Psoas muscle (tissue), 8 donors: Measurements from ENCODE around the gene SLIT3. TPM values are rescaled to one million over a fixed set of nuclear protein-coding genes. Genes with fewer than 3 reads are reported as not detected.

Experiments used
- ATAC-seq, 4 donors: fragments of 200-7000 bp; cut with Tn5 transposase; one replicate each; pipeline ENCODE4 v1.9.1; 2020; ENCODE audit warnings: moderate library complexity in 3 of 4, mild to moderate bottlenecking in 2 of 4
- DNase-seq, 2 donors: peaks; one replicate each; pipeline ENCODE4 v3.0.0-alpha.2; 2020
- H3K27ac ChIP-seq: fragments of 200-600 bp; one replicate; pipeline ENCODE4 v1.8.0; 2022
- H3K27me3 ChIP-seq, 3 donors: fragments of 200-600 bp in 1 of 3; one replicate each; pipeline versions ENCODE4 v1.6.1 to v1.8.0; 2013 to 2022; ENCODE audit warnings: low read length in 2 of 3, mild to moderate bottlenecking in 2 of 3, moderate library complexity in 1 of 3; ENCODE audit not compliant: insufficient read depth in 3 of 3
- H3K36me3 ChIP-seq, 2 donors: fragments of 200-600 bp in 1 of 2; one replicate each; pipeline versions ENCODE4 v1.6.1 to v1.8.0; 2013 to 2022; ENCODE audit warnings: low read depth in 1 of 2, mild to moderate bottlenecking in 1 of 2, moderate library complexity in 1 of 2; ENCODE audit not compliant: insufficient read depth in 1 of 2
- H3K4me1 ChIP-seq: fragments of 200-600 bp; one replicate; pipeline ENCODE4 v1.8.0; 2022
- H3K4me3 ChIP-seq: fragments of 200-600 bp; one replicate; pipeline ENCODE4 v1.8.0; 2022; ENCODE audit warnings: mild to moderate bottlenecking
- H3K9me3 ChIP-seq: fragments of 200-600 bp; one replicate; pipeline ENCODE4 v1.8.0; 2022
- WGBS, 3 donors: extraction: QIAGEN DNeasy Blood & Tissue Kit; methylation state at CpG; one replicate each; pipeline versions ENCODE4 v1.1.6 to v1.1.7; 2013; 5-methylcytosine and 5-hydroxymethylcytosine counted together
- intact Hi-C, 2 donors: fragments of 100-400 bp; cut with DNase I; formaldehyde crosslinking; loops; one replicate each; pipeline versions ENCODE4 v1.11.0 to v1.14.2; 2022
- polyA plus RNA-seq, 3 donors: library from polyadenylated mRNA; stranded (reverse); fragments of 200-250 nt; gene quantifications; one replicate each; pipeline ENCODE4 v1.2.3, GENCODE V29; 2013
- total RNA-seq, 4 donors: library from RNA; stranded (reverse); fragmentation: NEBNext Ultra II Directional in 2 of 4; extraction: Animal tissue kit (Norgen Biotek cat#: 25700) in 2 of 4; gene quantifications; one replicate each; pipeline versions ENCODE4 v1.2.1 to v1.2.4, GENCODE V29; 2021 to 2023
- TF ChIP-seq, protein P1 (sequence below): fragments of 200-600 bp; IDR thresholded peaks from one replicate; pipeline ENCODE4 v1.8.0; 2022; ENCODE audit warnings: antibody characterized with exemption
- donor health status: healthy with polysubstance abuse.
- donor health status: DM: no; HTN: no; CAD: no; lungs with moderate emphysema.
- donor health status: Bipolar disorder and iron deficiency.
- donor health status: healthy.
- donor health status: DM: yes; HTN: yes; CAD: no.
- donor health status: DM: no; HTN: no; CAD: no.
- donor health status: DM: no; HTN: no; CAD: no.
- donor health status: DM: yes; HTN: yes; CAD: no.

The SLIT3 gene
- total and polyA plus RNA-seq, 7 donors = 0.81 to 5.9 (median 2.1) TPM

DNA sequence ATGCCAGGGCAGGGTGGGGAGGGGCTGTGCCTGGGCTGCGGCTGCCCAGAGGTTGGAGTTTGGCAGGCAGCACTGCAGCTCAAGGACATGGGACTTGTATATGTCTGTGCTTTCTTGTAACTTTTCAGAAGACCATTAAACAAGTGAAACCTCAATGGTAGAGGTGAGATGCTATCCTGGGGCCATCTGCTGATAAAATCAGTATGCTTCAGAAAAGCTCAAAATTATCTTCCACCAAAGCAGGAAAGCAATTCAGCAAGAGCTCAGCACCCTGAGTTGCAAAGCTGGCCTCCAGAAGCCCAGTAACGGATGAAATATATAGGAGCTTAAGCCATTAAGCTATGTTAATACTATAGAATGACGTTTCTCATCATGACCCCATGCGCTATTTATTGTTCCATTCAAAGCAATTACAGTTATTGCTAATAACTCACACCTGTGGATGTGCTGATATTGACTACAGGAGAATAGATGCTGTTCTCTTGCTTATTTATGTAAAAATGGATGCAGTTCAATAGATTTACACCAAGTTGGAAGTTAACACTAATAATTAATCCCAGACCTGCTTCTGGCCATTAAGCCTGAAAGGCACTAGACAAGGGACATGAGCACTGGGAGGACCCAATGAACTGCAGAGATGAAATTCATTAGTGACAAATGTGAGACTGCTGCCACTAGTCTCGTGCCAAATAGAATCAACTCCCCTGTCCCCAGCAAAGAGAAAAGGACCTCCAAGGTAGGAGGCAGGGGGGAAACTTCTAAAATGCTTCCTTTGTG, 405.5 kb downstream of the SLIT3 start:
- H3K9me3 ChIP-seq = no peaks in the 10 kb centered on the region
- H3K27ac ChIP-seq = no peak overlapping the region
- 70 to 72% (median 71%) methylated on average over 5 of the region's 5 CpGs for WGBS, 3 donors
- no peaks in the 10 kb centered on the region for H3K36me3 ChIP-seq
- DNase-seq (no peak), ATAC-seq (no peak)
- H3K4me3 ChIP-seq = no peak overlapping the region
- peaks cover 0 to 4% (median 0%) of the 10 kb centered on the region in 3 donors for H3K27me3 ChIP-seq
- H3K4me1 ChIP-seq = no peaks in the 10 kb centered on the region
- intact Hi-C loops = no loop called here
- TF ChIP-seq, protein P1, sequence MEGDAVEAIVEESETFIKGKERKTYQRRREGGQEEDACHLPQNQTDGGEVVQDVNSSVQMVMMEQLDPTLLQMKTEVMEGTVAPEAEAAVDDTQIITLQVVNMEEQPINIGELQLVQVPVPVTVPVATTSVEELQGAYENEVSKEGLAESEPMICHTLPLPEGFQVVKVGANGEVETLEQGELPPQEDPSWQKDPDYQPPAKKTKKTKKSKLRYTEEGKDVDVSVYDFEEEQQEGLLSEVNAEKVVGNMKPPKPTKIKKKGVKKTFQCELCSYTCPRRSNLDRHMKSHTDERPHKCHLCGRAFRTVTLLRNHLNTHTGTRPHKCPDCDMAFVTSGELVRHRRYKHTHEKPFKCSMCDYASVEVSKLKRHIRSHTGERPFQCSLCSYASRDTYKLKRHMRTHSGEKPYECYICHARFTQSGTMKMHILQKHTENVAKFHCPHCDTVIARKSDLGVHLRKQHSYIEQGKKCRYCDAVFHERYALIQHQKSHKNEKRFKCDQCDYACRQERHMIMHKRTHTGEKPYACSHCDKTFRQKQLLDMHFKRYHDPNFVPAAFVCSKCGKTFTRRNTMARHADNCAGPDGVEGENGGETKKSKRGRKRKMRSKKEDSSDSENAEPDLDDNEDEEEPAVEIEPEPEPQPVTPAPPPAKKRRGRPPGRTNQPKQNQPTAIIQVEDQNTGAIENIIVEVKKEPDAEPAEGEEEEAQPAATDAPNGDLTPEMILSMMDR = no peak

- DNase-seq = no peak
- no peaks in the 10 kb centered on the region for H3K36me3 ChIP-seq
- WGBS, 3 donors = 40 to 53% (median 43%) methylated on average over 4 of the region's 4 CpGs
- no peak overlapping the region for H3K4me3 ChIP-seq
- no peak for ATAC-seq
- TF ChIP-seq, protein P1 = no peak
- intact Hi-C loops = no loop called here
- peaks cover 0 to 4% (median 0%) of the 10 kb centered on the region in 3 donors for H3K27me3 ChIP-seq
- no peaks in the 10 kb centered on the region for H3K9me3 ChIP-seq
- no peak overlapping the region for H3K27ac ChIP-seq
- no peaks in the 10 kb centered on the region for H3K4me1 ChIP-seq
Observed at GRCh38 chr5:168893283-168893682, 407.7 kb downstream of the SLIT3 start.

- no peaks in the 10 kb centered on the region for H3K9me3 ChIP-seq
- DNase-seq (no peak), ATAC-seq (no peak)
- 67 to 73% (median 71%) methylated on average over 5 of the region's 5 CpGs for WGBS, 3 donors
- no peaks in the 10 kb centered on the region for H3K36me3 ChIP-seq
- H3K4me3 ChIP-seq = no peak overlapping the region
- intact Hi-C loops = no loop called here
- H3K4me1 ChIP-seq = no peaks in the 10 kb centered on the region
- no peak overlapping the region for H3K27ac ChIP-seq
- peaks cover 0 to 4% (median 0%) of the 10 kb centered on the region in 3 donors for H3K27me3 ChIP-seq
- TF ChIP-seq, protein P1 = no peak
Observed at GRCh38 chr5:168892618-168893186, 408.2 kb downstream of the SLIT3 start.

GRCh38 chr5:168890816-168891812, 409.8 kb downstream of the SLIT3 start:
- no peaks in the 10 kb centered on the region for H3K36me3 ChIP-seq
- no peaks in the 10 kb centered on the region for H3K9me3 ChIP-seq
- no peaks in the 10 kb centered on the region for H3K4me1 ChIP-seq
- H3K4me3 ChIP-seq = no peak overlapping the region
- 67 to 71% (median 70%) methylated on average over 6 of the region's 6 CpGs for WGBS, 3 donors
- TF ChIP-seq, protein P1 = no peak
- intact Hi-C loops = no loop called here
- DNase-seq (no peak), ATAC-seq (no peak)
- no peak overlapping the region for H3K27ac ChIP-seq
- peaks cover 0 to 6% (median 4%) of the 10 kb centered on the region in 3 donors for H3K27me3 ChIP-seq
